CD4-positive, alpha-beta T cell (primary cell): ENCODE results near the gene IL3. TPM values are rescaled to one million over a fixed set of nuclear protein-coding genes. Genes with fewer than 3 reads are reported as not detected.

Source experiments
- ATAC-seq: fragments of 200-7000 bp; cut with Tn5 transposase; one replicate; pipeline ENCODE4 v1.10.0; 2022; ENCODE audit warnings: mild to moderate bottlenecking; ENCODE audit not compliant: poor library complexity
- CTCF ChIA-PET: fragments of 350-600 bp; sonication (Branson Sonifier 250); formaldehyde crosslinking; loops from one replicate; lab custom pipeline; 2021; ENCODE audit warnings: antibody characterized with exemption, inconsistent platforms; lab: Charles Lee
- POLR2A ChIA-PET: fragments of 350-600 bp; sonication (Branson Sonifier 250); formaldehyde crosslinking; loops from one replicate; lab custom pipeline; 2021; ENCODE audit warnings: antibody characterized with exemption, inconsistent platforms; lab: Charles Lee
- DNase-seq, 14 experiments: peaks; one replicate each; pipeline ENCODE4 v3.0.0-alpha.2; 2013 to 2020; ENCODE audit warnings: mixed read lengths in 2 of 14
- H3K27ac ChIP-seq, 2 donors: one replicate each; pipeline versions ENCODE4 v1.5.1 to v1.7.0; 2013; ENCODE audit warnings: low read length in 2 of 2, low read depth in 1 of 2, mild to moderate bottlenecking in 1 of 2
- H3K27me3 ChIP-seq, 2 experiments: 1 replicate in 1 of 2; 2 replicates in 1 of 2; pipeline versions ENCODE4 v1.6.1 to v1.7.0; 2013; ENCODE audit warnings: low read length in 2 of 2, control low read depth in 1 of 2, mild to moderate bottlenecking in 1 of 2, moderate library complexity in 1 of 2; ENCODE audit not compliant: insufficient read depth in 2 of 2, control insufficient read depth in 1 of 2
- H3K36me3 ChIP-seq: one replicate; pipeline ENCODE4 v1.6.1; 2013; ENCODE audit warnings: low read length, control low read depth; ENCODE audit not compliant: insufficient read depth
- H3K4me1 ChIP-seq: one replicate; pipeline ENCODE4 v1.6.1; 2013; ENCODE audit warnings: low read length, control low read depth; ENCODE audit not compliant: insufficient read depth
- H3K4me3 ChIP-seq: one replicate; pipeline ENCODE4 v1.5.1; 2013; ENCODE audit warnings: mild to moderate bottlenecking, low read length, moderate library complexity
- H3K9me3 ChIP-seq, 2 experiments: 1 replicate in 1 of 2; 2 replicates in 1 of 2; pipeline versions ENCODE4 v1.6.1 to v1.7.0; 2013; ENCODE audit warnings: low read length in 2 of 2, mild to moderate bottlenecking in 2 of 2, control low read depth in 1 of 2, moderate library complexity in 1 of 2; ENCODE audit not compliant: control insufficient read depth in 1 of 2, insufficient read depth in 1 of 2
- H3K27ac Mint-ChIP-seq: one replicate; pipeline ENCODE4 v1.8.0; 2020; ENCODE audit warnings: mixed read lengths
- H3K27me3 Mint-ChIP-seq: one replicate; pipeline ENCODE4 v1.8.0; 2021; ENCODE audit warnings: mixed read lengths
- H3K36me3 Mint-ChIP-seq: one replicate; pipeline ENCODE4 v1.8.0; 2021; ENCODE audit warnings: low read depth, mixed read lengths
- H3K4me1 Mint-ChIP-seq: one replicate; pipeline ENCODE4 v1.8.0; 2021; ENCODE audit warnings: low read depth, mixed read lengths
- H3K4me3 Mint-ChIP-seq: one replicate; pipeline ENCODE4 v1.8.0; 2020; ENCODE audit warnings: mild to moderate bottlenecking, mixed read lengths
- H3K9me3 Mint-ChIP-seq: one replicate; pipeline ENCODE4 v1.8.0; 2020; ENCODE audit warnings: mixed read lengths
- intact Hi-C, 2 experiments: fragments of 100-400 bp; cut with DNase I in 1 of 2; cut with micrococcal nuclease in 1 of 2; formaldehyde crosslinking; loops; one replicate each; pipeline versions ENCODE4 v1.15.1 to v1.9.0; 2023 to 2025; cut with DNase I, micrococcal nuclease
- total RNA-seq, 174 experiments: library from RNA in 2 of 174; stranded (reverse) in 2 of 174; gene quantifications; one replicate each; pipeline ENCODE4 v1.2.3 and lab custom pipeline; 2021 to 2026
- TF ChIP-seq, protein P1 (sequence below): fragments of 200-600 bp; IDR thresholded peaks from one replicate; pipeline ENCODE4 v1.8.0; 2022; ENCODE audit warnings: antibody characterized with exemption, mild to moderate bottlenecking

IL3 gene
- total RNA-seq, 2 experiments from 2014 or later: not detected

GRCh38 chr5:132012371-132013005 lies 48.0 kb upstream of the IL3 start:
- ChIA-PET POLR2A (no interaction called here), CTCF (no interaction called here)
- peaks cover 54% of the 10 kb centered on the region for H3K4me1 ChIP-seq
- intact Hi-C loops: no loop called here
- Mint-ChIP-seq H3K27ac (no peak overlapping the region), H3K4me1 (peaks cover 40% of the 10 kb centered on the region), H3K4me3 (peak overlapping the region; percentile 85), H3K9me3 (no peaks in the 10 kb centered on the region), H3K27me3 (peaks cover 58% of the 10 kb centered on the region), H3K36me3 (no peaks in the 10 kb centered on the region)
- TF ChIP-seq, protein P1, sequence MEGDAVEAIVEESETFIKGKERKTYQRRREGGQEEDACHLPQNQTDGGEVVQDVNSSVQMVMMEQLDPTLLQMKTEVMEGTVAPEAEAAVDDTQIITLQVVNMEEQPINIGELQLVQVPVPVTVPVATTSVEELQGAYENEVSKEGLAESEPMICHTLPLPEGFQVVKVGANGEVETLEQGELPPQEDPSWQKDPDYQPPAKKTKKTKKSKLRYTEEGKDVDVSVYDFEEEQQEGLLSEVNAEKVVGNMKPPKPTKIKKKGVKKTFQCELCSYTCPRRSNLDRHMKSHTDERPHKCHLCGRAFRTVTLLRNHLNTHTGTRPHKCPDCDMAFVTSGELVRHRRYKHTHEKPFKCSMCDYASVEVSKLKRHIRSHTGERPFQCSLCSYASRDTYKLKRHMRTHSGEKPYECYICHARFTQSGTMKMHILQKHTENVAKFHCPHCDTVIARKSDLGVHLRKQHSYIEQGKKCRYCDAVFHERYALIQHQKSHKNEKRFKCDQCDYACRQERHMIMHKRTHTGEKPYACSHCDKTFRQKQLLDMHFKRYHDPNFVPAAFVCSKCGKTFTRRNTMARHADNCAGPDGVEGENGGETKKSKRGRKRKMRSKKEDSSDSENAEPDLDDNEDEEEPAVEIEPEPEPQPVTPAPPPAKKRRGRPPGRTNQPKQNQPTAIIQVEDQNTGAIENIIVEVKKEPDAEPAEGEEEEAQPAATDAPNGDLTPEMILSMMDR: no peak
- peaks cover 11 to 20% of the 10 kb centered on the region in 2 experiments for H3K27me3 ChIP-seq
- no peak overlapping the region for H3K27ac ChIP-seq
- DNase-seq: peak in 2 of 14 experiments; percentile 33 to 35
- no peaks in the 10 kb centered on the region for H3K36me3 ChIP-seq
- no peaks in the 10 kb centered on the region for H3K9me3 ChIP-seq
- H3K4me3 ChIP-seq: peak overlapping the region; percentile 61
- ATAC-seq: no peak

GRCh38 chr5:132013006-132013689 lies 47.3 kb upstream of the IL3 start:
- Histone ChIP-seq H3K9me3 (no peaks in the 10 kb centered on the region), H3K27me3 (peaks cover 11 to 20% of the 10 kb centered on the region in 2 experiments), H3K27ac (no peak overlapping the region), H3K4me1 (peaks cover 54% of the 10 kb centered on the region), H3K36me3 (no peaks in the 10 kb centered on the region), H3K4me3 (no peak overlapping the region)
- intact Hi-C loops: no loop called here
- ATAC-seq: no peak
- TF ChIP-seq, protein P1: no peak
- DNase-seq: peak in 1 of 14 experiments; percentile 28
- Mint-ChIP-seq H3K4me3 (peak overlapping the region; percentile 35), H3K9me3 (no peaks in the 10 kb centered on the region), H3K36me3 (no peaks in the 10 kb centered on the region), H3K4me1 (peaks cover 40% of the 10 kb centered on the region), H3K27me3 (peaks cover 63% of the 10 kb centered on the region), H3K27ac (no peak overlapping the region)
- ChIA-PET CTCF (no interaction called here), POLR2A (no interaction called here)

GRCh38 chr5:132013711-132014110 lies 46.7 kb upstream of the IL3 start:
- Histone ChIP-seq H3K9me3 (no peaks in the 10 kb centered on the region), H3K4me3 (no peak overlapping the region), H3K27ac (no peak overlapping the region), H3K36me3 (no peaks in the 10 kb centered on the region), H3K4me1 (peaks cover 56% of the 10 kb centered on the region), H3K27me3 (peaks cover 11 to 19% of the 10 kb centered on the region in 2 experiments)
- peak overlapping the region; percentile 5 for H3K4me3 Mint-ChIP-seq
- H3K27ac Mint-ChIP-seq: no peak overlapping the region
- intact Hi-C loops: no loop called here
- no peaks in the 10 kb centered on the region for H3K36me3 Mint-ChIP-seq
- H3K4me1 Mint-ChIP-seq: peaks cover 40% of the 10 kb centered on the region
- CTCF ChIA-PET: no interaction called here
- ATAC-seq: no peak
- DNase-seq: peak in 1 of 14 experiments; percentile 23
- H3K27me3 Mint-ChIP-seq: peaks cover 63% of the 10 kb centered on the region
- POLR2A ChIA-PET: no interaction called here
- TF ChIP-seq, protein P1: no peak
- H3K9me3 Mint-ChIP-seq: no peaks in the 10 kb centered on the region
